IgD-negative memory B cell (primary cell): ENCODE data around the gene SEPSECS. TPM values are rescaled to one million over a fixed set of nuclear protein-coding genes. Genes with fewer than 3 reads are reported as not detected.

Experiments used
- H3K27ac Mint-ChIP-seq, 3 donors: one replicate each; pipeline ENCODE4 v1.8.0; 2020 to 2022; ENCODE audit warnings: mild to moderate bottlenecking in 3 of 3, mixed read lengths in 3 of 3, moderate library complexity in 1 of 3
- H3K27me3 Mint-ChIP-seq: one replicate; pipeline ENCODE4 v1.8.0; 2021; ENCODE audit warnings: mixed read lengths
- H3K36me3 Mint-ChIP-seq: one replicate; pipeline ENCODE4 v1.8.0; 2020; ENCODE audit warnings: mild to moderate bottlenecking, mixed read lengths
- H3K4me1 Mint-ChIP-seq, 3 donors: one replicate each; pipeline ENCODE4 v1.8.0; 2020 to 2022; ENCODE audit warnings: mixed read lengths in 3 of 3, mild to moderate bottlenecking in 1 of 3
- H3K4me3 Mint-ChIP-seq, 4 donors: one replicate each; pipeline ENCODE4 v1.8.0; 2020 to 2022; ENCODE audit warnings: mild to moderate bottlenecking in 4 of 4, mixed read lengths in 4 of 4, moderate library complexity in 3 of 4
- H3K9me3 Mint-ChIP-seq, 3 donors: one replicate each; pipeline ENCODE4 v1.8.0; 2020 to 2021; ENCODE audit warnings: mixed read lengths in 3 of 3, mild to moderate bottlenecking in 1 of 3
- polyA plus RNA-seq: library from polyadenylated mRNA; unstranded; fragments of 300-500 nt; fragmentation: Illumina TruSeq; gene quantifications from one replicate; pipeline ENCODE4 v1.2.3, GENCODE V29; 2021

Gene SEPSECS
- polyA plus RNA-seq, 1 donor from 2014 or later, result 3.5 TPM

DNA sequence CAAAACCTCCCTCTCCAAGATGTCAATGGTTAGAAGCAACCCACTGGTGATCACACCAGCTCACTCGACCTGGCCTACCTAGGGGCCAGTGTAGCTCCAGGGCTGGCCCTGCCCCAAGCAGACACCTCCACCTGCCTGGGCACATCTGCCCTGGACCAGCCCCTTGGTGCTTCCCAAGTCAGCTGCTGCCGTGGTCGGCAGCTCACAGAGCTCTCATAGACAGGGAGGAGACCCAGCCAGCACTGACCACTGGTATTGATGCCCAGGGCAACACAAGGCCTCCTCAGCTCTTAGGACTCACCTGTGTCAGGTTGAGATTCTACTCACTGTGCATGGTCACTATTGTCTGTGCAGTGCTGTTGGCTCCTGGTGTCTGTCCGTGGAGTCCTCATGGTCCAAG, 51.7 kb downstream of the SEPSECS start:
- Mint-ChIP-seq H3K27me3 (peaks cover 3% of the 10 kb centered on the region), H3K4me3 (no peak overlapping the region), H3K27ac (no peak overlapping the region), H3K9me3 (peaks cover 0 to 4% (median 0%) of the 10 kb centered on the region in 3 donors), H3K4me1 (no peaks in the 10 kb centered on the region), H3K36me3 (no peaks in the 10 kb centered on the region)

DNA sequence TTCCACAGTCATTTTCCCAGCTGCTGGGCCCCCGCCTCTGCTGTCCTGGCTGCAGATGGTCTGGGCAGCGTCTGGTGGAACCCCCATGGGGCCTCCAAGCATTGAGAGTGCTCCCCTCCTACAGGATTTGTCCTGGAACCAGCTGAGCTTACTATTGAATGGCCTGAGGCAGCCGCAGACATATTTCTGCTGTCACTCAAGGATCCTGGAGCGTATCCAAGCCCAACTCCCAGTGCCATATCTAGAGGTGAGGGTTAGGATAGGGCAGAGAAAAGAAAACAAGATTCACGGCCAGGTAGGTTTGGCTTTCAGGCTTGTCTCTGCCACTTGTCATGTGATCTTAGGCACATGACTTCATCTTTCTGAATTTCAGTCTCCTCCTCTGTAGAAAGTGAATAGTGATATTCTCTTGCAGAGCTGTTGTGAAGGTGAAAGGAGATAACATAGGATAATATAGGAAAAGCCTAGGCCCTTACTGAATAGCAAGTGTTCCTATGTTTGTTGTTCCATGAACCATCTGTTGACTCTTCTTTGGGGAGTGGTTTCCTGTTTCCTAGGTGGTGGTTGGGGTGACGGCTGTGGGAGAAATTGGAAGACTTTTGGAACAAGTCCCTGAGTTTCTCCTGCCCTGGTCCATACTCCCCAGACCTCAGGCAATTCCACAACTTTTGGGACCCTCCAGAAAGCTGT, 52.3 kb downstream of the SEPSECS start:
- no peak overlapping the region for H3K27ac Mint-ChIP-seq
- H3K36me3 Mint-ChIP-seq, result no peaks in the 10 kb centered on the region
- no peak overlapping the region for H3K4me3 Mint-ChIP-seq
- peaks cover 3% of the 10 kb centered on the region for H3K27me3 Mint-ChIP-seq
- H3K4me1 Mint-ChIP-seq, result no peaks in the 10 kb centered on the region
- H3K9me3 Mint-ChIP-seq, result peaks cover 0 to 4% (median 0%) of the 10 kb centered on the region in 3 donors

DNA sequence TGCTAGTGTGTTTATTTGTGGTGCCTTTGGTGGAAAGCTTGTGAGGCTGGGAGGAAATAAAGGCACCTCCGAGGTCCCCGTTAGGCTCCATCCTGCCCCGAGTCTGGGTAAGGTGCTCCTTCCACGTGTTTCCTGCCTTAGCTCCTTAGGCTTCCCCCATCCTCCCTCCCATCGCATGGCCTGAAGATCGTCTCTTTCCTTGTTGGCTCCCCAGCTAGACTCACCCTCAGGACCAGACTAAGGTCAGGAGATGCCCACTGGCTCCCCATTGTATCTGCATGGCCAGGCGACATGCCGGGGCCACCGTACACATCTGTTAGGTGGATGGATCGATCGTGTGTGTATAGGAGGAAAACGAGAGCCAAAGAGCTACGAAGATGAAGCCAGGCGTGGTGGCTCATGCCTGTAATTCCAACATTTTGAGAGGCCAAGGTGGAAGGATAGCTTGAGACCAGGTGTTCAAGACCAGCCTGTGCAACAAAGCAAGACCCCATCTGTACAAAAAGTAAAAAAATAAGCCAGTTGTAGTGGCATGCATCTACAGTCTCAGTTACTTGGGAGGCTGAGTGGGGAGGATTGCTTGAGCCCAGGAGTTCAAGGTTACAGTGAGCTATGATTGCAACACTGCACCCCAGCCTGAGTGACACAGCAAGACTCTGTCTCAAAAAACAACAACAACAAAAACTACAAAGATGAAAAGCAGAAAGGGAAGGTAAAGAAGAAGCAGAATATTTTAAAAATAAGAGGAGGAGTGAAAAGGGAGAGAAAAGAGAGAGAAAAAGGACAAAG, 53.7 kb downstream of the SEPSECS start:
- Mint-ChIP-seq H3K27me3 (peaks cover 3% of the 10 kb centered on the region), H3K9me3 (peaks cover 0 to 5% (median 4%) of the 10 kb centered on the region in 3 donors), H3K4me3 (peak overlapping the region in 1 of 4 donors; percentile 21), H3K4me1 (no peaks in the 10 kb centered on the region), H3K36me3 (no peaks in the 10 kb centered on the region), H3K27ac (no peak overlapping the region)

DNA sequence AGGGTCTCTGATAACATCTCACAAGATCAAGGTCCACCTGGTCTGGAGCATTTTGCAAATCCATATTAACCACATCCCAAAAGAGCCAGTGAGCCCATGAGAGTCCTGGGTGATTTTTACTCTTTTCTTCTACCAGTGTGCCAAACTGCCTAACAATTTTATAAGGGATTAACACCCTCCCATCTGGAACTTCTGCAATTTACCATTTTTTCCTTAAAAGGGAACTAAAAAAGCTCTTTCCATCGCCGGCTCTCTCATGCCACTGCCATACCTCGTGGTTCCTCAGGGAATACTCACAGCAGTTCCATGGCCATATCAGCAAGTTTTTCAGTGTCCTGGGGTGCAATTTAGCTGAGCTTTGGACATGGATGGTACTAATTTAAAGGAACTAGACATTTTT, 55.7 kb downstream of the SEPSECS start:
- Mint-ChIP-seq H3K9me3 (peaks cover 2 to 11% (median 4%) of the 10 kb centered on the region in 3 donors), H3K4me1 (peaks cover 0 to 2% (median 0%) of the 10 kb centered on the region in 3 donors), H3K27me3 (peaks cover 4% of the 10 kb centered on the region), H3K4me3 (no peak overlapping the region), H3K36me3 (no peaks in the 10 kb centered on the region), H3K27ac (no peak overlapping the region)

DNA sequence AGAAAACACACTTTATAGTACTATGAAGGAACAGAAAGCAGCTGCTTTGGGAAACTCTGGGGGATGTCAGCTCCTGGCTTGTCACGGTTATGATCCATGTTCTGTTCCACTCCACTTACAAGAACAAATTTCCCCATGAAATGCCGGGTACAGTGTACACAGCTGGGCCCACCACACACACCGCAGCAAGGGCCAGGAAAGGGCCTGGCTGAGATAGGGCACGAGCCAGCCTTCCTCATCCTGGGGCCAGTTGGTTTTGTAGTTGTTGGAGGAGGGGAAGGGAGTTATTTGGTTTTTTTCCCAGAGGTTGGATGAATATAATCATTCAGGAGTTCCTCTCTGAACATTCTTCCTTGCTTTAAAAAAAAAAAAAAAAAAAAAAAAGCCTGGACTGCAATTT, 56.8 kb downstream of the SEPSECS start:
- peaks cover 2 to 11% (median 4%) of the 10 kb centered on the region in 3 donors for H3K9me3 Mint-ChIP-seq
- H3K27ac Mint-ChIP-seq, result no peak overlapping the region
- H3K36me3 Mint-ChIP-seq, result no peaks in the 10 kb centered on the region
- peaks cover 4% of the 10 kb centered on the region for H3K27me3 Mint-ChIP-seq
- peaks cover 0 to 2% (median 0%) of the 10 kb centered on the region in 3 donors for H3K4me1 Mint-ChIP-seq
- no peak overlapping the region for H3K4me3 Mint-ChIP-seq

DNA sequence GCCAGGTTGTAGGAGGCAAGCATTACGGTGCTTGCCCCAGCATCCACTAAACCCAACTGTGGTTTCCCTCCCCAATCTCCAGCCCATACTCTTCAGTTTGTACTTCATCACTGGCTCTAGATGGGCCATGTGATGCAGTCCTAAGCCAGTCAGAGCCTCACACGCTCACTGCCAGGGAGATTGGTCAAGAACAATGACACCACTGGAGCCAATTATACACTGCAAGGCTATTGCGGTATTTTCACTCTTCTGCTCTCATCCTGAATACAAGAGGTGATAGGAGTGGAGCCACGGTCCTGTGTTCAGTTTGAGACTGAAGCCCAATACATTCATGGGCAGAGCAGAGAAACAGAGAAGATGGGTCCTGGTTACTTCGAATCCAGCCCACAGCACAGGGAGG, 58.4 kb downstream of the SEPSECS start:
- Mint-ChIP-seq H3K4me3 (no peak overlapping the region), H3K36me3 (no peaks in the 10 kb centered on the region), H3K9me3 (peaks cover 2 to 11% (median 4%) of the 10 kb centered on the region in 3 donors), H3K4me1 (peaks cover 0 to 2% (median 0%) of the 10 kb centered on the region in 3 donors), H3K27ac (no peak overlapping the region), H3K27me3 (peaks cover 4% of the 10 kb centered on the region)

DNA sequence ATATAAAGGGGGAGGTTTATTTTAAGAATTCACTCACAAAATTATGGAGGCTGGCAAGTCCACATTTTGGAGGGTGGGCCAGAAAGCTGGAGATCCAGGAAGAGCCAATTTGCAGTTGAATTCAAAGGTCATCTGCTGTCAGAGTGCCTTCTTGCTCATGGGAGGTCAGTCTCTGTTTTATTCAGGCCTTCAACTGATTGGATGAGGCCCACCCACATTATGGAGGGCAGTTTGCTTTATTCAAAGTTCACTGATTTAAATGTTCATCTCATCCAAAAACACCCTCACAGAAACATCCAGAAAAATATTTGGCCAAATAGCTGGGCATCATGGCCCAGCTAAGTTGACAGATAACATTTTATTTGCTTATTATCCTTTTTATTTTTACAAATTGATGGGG, 59.5 kb downstream of the SEPSECS start:
- peaks cover 2 to 11% (median 4%) of the 10 kb centered on the region in 3 donors for H3K9me3 Mint-ChIP-seq
- H3K36me3 Mint-ChIP-seq, result no peaks in the 10 kb centered on the region
- peaks cover 0 to 2% (median 0%) of the 10 kb centered on the region in 3 donors for H3K4me1 Mint-ChIP-seq
- H3K27ac Mint-ChIP-seq, result no peak overlapping the region
- no peak overlapping the region for H3K4me3 Mint-ChIP-seq
- peaks cover 4% of the 10 kb centered on the region for H3K27me3 Mint-ChIP-seq

DNA sequence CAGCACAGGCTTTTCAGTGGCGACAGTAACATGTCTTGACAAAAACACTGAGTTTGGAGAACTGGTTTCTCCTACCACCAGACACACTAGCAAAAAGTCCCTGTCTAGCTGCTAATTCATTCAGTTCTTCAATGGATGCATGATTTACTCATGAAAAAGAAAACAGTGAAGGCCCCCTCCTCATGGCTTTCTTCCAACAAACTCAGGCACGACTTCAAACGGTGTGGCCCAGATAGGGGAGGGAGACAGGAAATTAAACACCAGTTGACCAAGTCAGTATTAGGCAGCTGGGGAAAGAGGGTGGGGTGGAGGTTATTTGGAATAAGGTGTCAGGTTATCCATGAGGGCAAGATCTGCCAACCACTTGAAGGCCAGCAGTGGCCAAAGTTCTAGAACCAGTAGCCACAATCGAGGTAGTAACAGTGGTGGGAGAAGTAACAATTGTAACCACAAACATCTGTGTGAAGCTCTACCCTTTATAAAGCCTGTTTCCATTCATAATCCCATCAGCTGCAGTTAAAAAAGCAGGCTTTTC, 60.2 kb downstream of the SEPSECS start:
- H3K27ac Mint-ChIP-seq, result no peak overlapping the region
- no peaks in the 10 kb centered on the region for H3K36me3 Mint-ChIP-seq
- peaks cover 4% of the 10 kb centered on the region for H3K27me3 Mint-ChIP-seq
- H3K4me3 Mint-ChIP-seq, result no peak overlapping the region
- H3K9me3 Mint-ChIP-seq, result peaks cover 2 to 11% (median 4%) of the 10 kb centered on the region in 3 donors
- peaks cover 0 to 2% (median 0%) of the 10 kb centered on the region in 3 donors for H3K4me1 Mint-ChIP-seq

DNA sequence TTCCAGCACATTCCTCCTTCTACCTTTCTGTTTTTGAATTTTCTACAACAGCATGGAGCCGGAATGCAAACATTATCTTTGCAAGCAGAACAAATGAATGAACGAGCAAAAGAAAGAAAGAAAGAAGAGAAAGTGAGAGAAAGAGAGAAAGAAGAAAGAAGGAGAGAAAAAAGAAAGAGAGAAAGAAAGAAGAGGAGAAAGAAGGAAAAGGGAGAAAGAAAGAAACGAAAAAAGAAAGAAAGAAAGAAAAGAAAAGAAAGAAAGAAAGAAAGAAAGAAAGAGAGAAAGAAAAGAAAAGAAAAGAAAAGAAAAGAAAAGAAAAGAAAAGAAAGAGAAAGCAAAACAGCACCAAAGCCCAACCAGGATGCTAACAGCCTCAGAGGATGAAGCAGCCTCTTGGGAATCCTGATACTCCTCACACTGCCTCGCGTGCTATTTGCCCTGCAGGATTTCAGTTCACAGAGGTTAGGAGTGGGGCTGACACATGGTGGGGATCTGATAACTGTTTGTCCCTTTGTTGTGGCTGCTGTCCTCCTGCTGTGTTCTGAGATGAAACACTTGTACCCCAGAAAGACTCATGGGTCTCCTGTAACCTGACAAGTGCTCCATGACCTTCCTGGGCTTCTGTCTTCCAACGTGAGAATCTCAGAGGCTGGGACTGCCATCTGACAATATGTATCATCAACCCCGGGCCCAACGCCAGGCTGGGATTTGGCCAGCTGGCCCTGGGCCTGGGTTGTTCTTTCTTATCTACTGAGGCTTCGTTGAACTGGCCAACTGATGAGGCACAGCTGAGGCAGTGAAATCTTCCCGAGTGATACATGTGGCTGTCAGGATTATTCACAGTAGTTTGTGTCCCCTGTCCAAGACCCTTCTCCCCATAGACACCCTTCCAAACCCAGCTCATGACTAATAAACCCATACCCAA, 61.0 kb downstream of the SEPSECS start:
- Mint-ChIP-seq H3K9me3 (peaks cover 4 to 14% (median 4%) of the 10 kb centered on the region in 3 donors), H3K4me3 (no peak overlapping the region)

DNA sequence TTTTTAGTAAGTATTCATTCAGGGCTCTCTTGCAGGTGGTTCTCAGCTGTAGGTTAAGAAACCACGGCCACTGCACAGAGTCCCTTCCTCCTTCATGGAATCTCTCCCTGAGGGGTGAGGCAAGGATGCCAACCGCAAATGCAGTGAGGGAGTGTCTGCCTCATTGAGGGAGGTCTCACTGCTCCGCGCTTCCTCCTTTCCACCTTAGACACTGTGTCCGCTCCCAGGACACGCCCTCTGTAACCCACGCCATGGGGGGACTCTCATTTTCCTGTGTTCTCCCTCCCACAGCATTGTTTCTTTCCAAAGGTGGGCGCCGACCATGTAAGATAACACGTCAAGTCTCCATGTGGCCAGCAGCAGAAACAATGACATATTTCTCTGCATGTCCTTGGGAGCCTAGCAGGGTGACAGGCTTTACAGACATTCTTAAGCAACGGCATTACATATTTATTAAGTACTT, 63.2 kb downstream of the SEPSECS start:
- Mint-ChIP-seq H3K9me3 (peaks cover 7 to 22% (median 10%) of the 10 kb centered on the region in 3 donors), H3K4me3 (peak overlapping the region in 1 of 4 donors; percentile 0), H3K36me3 (no peaks in the 10 kb centered on the region), H3K27me3 (peaks cover 1% of the 10 kb centered on the region), H3K27ac (no peak overlapping the region), H3K4me1 (peaks cover 0 to 2% (median 0%) of the 10 kb centered on the region in 3 donors)

More for the DNA sequence above, 61.0 kb downstream of the SEPSECS start:
- Mint-ChIP-seq H3K27me3 (peaks cover 1% of the 10 kb centered on the region), H3K36me3 (no peaks in the 10 kb centered on the region), H3K4me1 (peaks cover 0 to 2% (median 0%) of the 10 kb centered on the region in 3 donors), H3K27ac (no peak overlapping the region)

DNA sequence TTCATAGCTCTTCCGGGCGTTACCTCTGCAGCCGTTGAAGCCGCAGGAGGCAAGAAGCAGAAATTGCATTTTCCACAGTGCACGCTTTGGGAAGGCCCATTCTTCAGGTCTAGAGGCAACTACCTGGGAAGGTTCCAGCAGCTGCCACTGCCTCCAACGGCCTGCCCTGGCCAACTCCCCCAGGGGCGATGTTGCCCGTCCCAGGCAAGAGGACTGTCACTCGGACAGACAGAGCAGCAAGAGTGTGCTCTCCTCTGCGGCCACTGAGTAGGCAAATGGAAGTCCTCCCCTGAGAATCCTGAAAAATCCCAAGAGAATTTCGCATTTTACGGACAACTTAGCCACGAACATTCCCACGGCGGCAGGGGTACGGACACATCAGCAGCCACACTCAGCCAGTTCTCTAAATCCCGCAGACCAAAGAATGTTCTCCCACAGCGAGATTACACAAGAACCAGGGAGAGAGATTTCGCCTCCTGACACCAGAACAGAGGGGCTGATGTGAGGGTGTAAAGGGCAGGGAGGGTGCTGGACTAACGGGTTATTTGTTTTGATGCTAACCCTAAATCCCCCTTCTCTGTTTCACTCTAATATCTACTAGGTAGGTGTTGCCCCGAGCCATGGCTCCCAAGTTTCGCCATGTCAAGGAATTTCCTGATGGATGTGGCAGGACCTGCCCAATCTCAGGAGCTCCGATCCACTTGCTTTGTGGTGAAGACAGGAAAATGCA, 63.8 kb downstream of the SEPSECS start:
- Mint-ChIP-seq H3K36me3 (no peaks in the 10 kb centered on the region), H3K4me3 (no peak overlapping the region), H3K9me3 (peaks cover 7 to 16% (median 9%) of the 10 kb centered on the region in 3 donors), H3K4me1 (peaks cover 0 to 2% (median 0%) of the 10 kb centered on the region in 3 donors), H3K27me3 (peaks cover 1% of the 10 kb centered on the region), H3K27ac (no peak overlapping the region)

DNA sequence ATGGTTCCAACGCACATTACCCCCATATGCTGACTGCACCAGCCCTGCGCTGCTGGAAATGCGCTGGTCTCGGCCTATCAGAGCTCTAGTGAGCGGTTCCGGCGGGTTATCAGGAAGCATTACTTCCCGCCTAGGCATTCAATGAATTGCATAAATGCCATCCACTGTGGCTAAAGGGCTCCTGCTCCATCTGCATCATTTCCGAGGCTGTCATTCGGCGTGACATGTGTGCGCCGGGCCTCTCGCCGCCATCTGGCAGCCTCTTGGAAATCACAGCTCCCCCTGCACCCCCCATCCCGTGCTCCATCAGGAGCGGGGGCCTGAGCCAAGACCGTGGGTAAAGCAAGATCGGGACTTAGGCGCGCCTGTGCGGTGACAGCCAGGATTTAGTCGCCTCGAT, 64.4 kb downstream of the SEPSECS start:
- Mint-ChIP-seq H3K4me3 (no peak overlapping the region), H3K4me1 (no peaks in the 10 kb centered on the region), H3K27me3 (peaks cover 1% of the 10 kb centered on the region), H3K9me3 (peaks cover 5 to 12% (median 7%) of the 10 kb centered on the region in 3 donors), H3K27ac (no peak overlapping the region), H3K36me3 (no peaks in the 10 kb centered on the region)

DNA sequence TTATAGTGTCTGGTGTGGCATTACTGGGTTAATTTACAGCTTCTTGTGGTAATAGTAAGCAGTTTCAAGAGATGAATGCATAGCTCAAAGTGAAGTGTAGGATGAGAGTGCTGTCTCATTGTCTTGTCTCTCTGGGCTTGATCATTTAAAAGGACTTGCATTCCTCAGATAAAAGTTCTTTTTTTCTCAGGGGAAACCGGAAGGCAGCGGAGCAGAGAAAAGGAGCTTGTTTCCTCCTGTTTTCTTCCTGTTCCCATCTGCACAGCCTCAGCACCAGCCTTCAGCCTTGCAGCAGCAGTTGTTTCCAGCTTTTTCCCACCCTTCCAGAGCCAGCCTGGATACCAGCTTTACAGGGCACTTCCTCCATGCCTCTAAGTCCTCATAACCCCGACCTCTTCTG, 68.1 kb downstream of the SEPSECS start:
- no peak overlapping the region for H3K27ac Mint-ChIP-seq
- peaks cover 18% of the 10 kb centered on the region for H3K27me3 Mint-ChIP-seq
- H3K4me3 Mint-ChIP-seq, result no peak overlapping the region
- no peaks in the 10 kb centered on the region for H3K36me3 Mint-ChIP-seq
- H3K4me1 Mint-ChIP-seq, result peaks cover 0 to 5% (median 0%) of the 10 kb centered on the region in 3 donors
- H3K9me3 Mint-ChIP-seq, result peaks cover 3 to 12% (median 7%) of the 10 kb centered on the region in 3 donors

DNA sequence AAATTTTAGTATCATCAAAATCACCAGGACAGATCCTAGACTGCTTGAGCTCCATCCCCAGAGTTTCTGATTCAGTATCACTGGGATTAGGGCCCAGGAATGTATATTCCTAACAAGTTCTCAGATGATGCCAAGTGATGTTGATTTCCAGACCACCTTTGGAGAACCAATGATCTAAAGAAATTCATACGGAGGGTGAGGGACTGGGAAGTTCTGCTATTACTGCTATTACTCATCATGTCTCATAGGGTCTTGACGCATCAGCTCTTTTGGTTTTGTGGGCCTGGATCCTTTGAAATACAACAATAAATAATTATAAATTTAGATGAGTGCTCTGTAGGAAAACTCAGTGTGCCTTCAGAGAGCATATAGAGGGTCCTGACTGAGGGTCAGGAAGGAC, 69.7 kb downstream of the SEPSECS start:
- H3K4me1 Mint-ChIP-seq, result peaks cover 0 to 5% (median 0%) of the 10 kb centered on the region in 3 donors
- peaks cover 1% of the 10 kb centered on the region for H3K36me3 Mint-ChIP-seq
- H3K4me3 Mint-ChIP-seq, result no peak overlapping the region
- H3K27ac Mint-ChIP-seq, result no peak overlapping the region
- peaks cover 24% of the 10 kb centered on the region for H3K27me3 Mint-ChIP-seq
- H3K9me3 Mint-ChIP-seq, result peaks cover 3 to 12% (median 9%) of the 10 kb centered on the region in 3 donors
